Measurements from ENCODE around the gene PXYLP1.

- no peak for TF ChIP-seq TAF1 (IDR thresholded peaks at IDR 0.05; ENCODE audit: low read depth, low read length)
- no peak for TF ChIP-seq POLR2AphosphoS5 (IDR thresholded peaks at IDR 0.05; ENCODE audit: low read depth, low read length)
- no peak for TF ChIP-seq PAX5 (IDR thresholded peaks at IDR 0.05; ENCODE audit: insufficient read depth, low read length, severe bottlenecking)
- TF ChIP-seq POLR2A (IDR thresholded peaks at IDR 0.05; ENCODE audit: low read depth, low read length), result no peak
These were observed 1.3 kb upstream of the PXYLP1 start for GRCh38 chr3:141230293-141230692.
